GM19463 (cell line): ENCODE results near the gene CTRL.

Experiments
- ATAC-seq: cut with Tn5 transposase; IDR thresholded peaks from one replicate; pipeline ENCODE4 v1.9.1; 2021; ENCODE audit warnings: mild to moderate bottlenecking, moderate library complexity; ENCODE audit not compliant: unreplicated experiment

Gene CTRL

DNA sequence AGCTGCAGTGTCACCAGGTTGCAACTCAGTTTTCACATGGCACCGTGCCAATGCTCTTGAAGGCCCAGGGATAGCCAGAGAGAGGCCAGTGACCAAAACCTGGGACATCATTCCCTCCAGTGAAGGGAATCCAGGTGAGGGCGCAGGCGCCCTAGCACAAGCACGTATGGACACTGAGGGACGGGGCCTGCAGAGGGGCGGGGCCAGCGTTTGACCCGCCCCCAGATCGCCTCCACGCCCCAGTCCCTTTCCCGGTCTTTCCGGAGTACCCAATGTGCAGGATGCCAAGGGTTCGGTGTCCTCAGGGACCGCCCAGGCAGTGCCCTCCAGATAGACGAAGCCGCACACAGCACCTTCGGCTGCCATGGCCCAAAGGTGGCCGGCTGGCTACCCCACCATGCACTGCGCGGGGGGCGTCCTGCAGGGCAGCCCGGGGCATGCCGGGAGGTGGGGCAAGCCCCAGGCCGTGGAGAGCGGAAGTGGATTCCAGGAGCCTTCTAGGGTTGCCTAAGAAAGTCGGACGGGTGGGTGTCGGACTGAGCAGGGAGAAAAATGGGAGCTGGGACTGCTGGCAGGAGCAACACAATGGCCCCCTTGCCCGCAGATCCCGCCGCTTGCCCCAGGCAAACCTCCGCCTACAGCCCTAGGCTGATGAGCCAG is 32.1 kb upstream of the CTRL start:
- no peak for ATAC-seq

DNA sequence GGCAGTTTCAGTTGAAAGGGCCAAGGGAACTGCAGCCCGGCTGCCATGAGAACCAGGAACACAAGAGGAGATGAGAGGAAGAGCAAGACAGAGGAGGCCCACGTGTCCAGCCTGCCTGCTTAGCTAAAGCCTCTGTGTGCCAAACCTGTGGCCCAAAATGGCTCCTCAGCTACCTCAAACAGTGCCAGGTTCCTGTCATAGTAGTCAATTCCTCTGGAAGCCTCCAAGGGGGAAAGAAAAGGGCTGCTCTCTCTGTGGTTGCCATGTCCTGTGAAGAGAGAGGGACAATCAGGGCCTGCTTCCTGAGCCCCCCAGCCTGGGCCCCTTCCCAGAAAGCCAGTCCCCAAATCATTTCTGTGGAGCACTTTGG is 31.6 kb upstream of the CTRL start:
- ATAC-seq: no peak

GRCh38 chr16:67962135-67962534 is 30.5 kb upstream of the CTRL start:
- ATAC-seq: no peak

DNA sequence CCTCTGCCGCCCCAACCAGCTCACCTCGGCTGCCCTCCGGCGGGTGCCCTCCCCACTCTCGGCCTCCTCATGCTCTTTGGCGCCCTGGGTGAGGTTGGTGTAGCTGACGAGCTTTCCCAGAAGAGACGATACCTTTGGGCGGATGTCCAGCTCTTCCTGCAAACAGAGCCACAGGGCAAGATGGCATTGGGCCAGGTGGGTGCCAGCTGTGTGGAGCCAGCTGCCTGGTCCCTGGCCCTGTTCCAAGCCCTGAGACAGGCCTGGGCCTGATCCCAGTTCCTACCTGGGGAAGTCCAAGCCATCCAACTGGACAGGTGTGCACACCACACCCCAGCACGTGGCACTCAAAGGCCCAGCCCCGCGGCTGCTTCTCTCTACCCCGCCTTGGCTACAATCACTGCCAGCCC is 29.9 kb upstream of the CTRL start:
- no peak for ATAC-seq

- ATAC-seq: no peak
Measured at GRCh38 chr16:67959536-67960329, 28.1 kb upstream of the CTRL start.

GRCh38 chr16:67957622-67958021 is 26.0 kb upstream of the CTRL start:
- ATAC-seq: no peak

DNA sequence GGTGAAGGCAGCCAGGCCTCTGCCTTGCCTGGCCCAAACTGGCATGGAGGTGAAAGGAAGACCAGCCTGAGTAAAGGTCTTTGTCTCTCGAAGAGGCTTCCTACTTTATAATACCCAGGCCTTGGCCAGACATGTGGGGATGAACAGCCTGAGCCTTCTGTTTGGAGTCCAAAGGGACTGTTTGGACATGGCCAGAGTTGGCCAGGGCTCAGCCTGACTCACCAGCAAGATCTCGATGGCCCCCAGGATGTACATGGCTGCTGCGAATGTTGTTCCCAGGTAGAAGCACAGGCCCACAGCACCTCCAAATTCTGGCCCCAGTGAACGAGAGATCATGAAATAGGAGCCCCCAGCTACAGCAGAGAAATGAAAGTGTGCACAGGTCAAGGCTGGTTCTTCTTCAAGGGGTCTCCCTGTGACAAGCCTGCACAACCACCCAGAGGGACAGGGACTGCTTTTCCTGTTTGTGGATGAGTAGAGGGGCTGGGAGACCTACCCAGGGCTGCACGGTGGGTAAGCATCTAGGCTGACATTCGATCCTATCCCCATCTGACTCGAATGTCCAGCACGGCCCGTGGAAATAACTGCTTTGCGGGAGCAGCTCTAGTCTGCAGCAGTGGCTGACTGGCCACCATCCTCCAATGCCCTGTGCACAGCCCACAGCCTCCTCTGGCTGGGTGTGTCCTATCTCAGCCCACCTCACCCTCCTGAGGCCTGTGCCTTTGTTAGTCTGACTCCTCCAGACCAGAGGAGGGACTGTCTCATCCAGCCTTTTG is 22.9 kb upstream of the CTRL start:
- no peak for ATAC-seq

DNA sequence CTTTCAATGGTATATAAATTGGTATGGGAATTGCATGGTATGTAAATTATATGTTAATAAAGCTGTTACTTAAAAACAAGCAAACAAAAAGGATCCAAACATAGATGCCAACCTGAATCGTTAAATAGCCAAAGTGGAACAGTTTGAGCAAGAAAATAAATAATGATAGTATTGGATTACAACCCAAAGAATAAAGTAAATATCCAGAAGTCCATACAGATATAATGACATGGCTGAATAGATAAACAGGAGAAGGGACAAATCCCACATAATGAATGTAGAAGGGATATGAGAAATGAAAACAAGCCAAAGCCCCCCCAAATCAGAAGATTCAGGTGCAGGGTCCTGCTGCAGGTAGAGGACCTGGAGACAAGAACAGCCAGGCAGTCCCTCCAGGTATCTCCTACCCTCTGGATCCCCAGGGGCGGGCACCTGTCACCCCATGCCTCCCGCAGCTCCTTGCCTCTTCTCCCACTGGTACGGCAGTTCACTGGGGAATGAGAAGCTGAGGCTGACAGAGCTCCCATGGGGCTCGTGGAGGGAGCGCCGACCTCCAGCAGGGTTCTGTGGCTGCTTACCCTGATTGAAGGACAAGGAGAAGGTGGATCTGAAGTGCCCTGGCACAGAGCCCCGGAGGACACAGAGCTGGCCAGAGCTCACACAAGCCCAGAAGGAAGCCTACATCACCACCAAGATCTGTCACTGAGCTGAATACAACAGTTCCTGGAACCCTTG is 22.1 kb upstream of the CTRL start:
- no peak for ATAC-seq

DNA sequence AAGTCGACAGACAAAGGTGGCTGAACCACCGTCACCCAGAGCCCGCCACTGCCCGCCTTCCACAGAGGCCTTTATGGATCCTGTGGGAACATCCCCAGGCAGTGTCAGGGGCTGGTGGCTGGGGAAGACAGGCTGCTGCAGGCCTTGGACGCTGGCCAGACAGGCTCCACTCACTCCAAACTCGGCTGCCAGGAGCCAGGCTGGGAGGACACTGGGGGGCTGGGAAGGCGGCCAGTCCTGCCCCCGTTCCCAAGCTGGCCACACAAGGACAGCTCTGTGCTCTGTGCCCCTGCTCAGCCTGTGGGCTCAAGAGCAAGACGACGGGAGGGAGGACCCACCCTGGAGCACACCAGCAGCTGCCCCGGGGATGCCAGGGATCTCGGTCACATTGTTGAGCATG is 19.8 kb upstream of the CTRL start:
- ATAC-seq: no peak

DNA sequence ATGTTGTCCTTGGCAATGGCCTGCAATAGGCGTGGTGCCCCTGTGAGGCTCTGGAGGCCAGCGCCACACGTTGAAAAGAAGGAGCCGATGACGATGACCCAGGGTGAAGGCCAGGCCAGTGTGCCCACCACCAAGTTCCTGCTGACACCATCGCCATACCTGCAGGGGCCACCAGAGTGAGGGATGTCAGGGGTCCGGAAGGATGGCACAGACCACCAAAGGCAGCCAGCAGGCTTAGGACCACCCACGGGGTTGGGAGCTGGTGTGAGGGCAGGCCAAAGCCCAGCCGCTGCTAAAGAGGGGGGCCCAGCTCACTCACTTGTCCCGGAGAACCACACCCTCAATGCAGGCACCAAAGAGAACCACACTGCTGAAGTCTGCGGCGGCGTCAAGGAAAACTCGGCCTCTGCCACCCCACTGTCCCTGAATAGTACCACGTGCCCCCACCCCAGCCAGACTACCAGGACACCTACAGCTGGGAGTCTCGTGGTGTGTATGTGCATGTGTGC is 18.7 kb upstream of the CTRL start:
- ATAC-seq: no peak

DNA sequence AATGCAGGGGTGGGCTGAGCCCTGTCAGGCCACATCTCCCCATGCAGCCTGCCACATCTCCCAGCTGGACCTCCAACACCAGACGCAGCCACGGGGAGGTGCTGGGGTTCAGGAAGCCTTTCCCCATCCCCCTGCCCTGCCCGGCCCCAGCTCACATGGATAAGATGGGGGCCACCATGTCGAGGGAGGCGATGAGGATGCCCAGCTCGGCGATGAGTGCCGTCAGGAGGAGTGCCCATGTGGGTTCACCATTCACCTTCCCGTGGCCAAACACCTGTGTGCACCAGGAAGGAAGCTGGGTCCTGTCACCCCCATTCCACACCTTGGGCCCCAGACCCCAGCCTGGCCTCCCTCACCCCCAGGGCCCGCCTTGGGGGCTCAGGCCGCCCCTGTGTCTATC is 18.0 kb upstream of the CTRL start:
- ATAC-seq: no peak

- ATAC-seq: no peak
Measured at GRCh38 chr16:67948015-67948414, 16.4 kb upstream of the CTRL start.

DNA sequence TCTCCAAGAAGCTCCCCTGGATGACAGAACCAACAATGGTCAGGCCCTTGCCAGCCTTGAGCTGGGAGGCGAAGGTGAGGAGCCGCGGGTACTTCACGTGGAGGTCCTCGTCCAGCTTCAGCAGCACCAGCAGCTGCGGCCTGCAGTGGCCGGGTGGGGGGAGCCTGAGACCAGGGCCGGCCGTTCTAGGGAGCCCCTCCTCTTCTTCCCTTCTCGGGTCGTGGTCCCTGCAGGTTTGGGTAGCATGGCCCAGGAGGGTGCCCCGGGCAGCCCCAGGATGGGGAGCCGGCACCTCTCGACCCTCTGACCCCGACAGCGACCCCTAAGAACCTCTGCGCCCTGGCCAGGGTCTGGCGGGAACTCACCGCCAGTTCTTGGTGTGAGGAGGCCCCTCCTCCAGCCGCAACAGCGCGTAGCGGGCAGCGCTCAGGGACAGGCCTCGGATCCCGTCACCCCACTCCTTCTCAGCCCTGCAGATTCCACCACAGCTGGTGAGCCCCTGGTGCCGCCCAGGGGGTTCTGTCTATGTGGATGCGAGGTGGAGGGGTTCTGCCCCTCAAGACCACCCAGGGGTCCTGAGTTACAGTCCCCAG is 15.4 kb upstream of the CTRL start:
- ATAC-seq: no peak

- ATAC-seq: no peak
Measured at GRCh38 chr16:67946128-67946569, 14.5 kb upstream of the CTRL start.

- no peak for ATAC-seq
Measured at GRCh38 chr16:67945392-67945933, 13.8 kb upstream of the CTRL start.

DNA sequence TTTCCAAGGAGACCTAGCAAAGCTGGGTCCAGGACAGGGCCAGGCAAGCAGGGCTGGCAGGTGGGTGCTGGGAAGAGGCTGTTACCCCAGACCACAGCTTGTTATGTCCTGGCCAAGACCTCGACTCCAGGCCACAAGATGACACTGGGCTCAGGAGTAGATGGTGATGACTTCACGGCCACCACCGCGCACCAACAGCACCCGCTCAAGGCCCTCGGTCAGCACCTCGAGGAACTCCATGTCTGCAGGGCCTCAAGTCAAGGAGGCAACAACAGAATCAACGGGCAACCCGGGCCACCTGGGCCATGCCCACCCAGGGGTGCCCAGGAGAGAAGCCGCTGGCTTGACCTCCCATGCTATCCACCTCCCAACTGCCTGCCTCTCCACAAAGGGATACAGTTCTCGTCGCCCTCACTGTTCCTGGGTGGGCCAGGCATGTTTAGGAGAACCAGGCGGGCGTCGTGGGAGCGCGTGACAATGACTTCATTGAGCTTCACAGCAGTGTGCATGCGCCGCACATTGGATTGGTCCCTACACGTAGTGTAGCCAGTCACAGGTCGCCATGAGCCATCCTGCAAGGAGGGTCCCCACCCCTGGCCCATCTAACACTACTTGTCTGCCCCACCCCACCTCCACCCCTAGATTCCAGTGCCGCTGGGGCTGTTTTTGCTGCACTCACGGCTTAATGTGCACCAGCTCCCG is 13.2 kb upstream of the CTRL start:
- no peak for ATAC-seq

- ATAC-seq: no peak
Measured at GRCh38 chr16:67943619-67944504, 12.2 kb upstream of the CTRL start, which contains the start of gene LCAT. TSS of gene LCAT (minus strand) at chr16:67944120. CDS start at chr16:67944101, 19 bp downstream.

DNA sequence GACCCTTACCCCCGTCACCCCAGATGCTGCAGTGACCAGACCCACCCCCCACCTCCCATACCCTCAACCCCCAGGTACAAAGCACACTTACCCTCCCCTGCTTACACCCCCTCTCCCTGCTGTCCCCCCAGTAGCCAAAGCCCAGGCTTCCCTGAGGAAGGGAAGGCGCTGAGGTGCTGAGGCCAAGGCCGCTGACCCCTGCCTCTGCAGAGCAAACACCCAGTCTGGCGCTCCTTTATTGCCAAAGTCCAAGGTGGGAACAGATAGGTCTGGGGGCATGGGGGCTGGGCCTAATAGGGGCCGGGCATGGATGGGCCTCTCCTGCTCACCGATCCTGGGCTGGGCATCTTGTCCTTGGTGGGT is 11.6 kb upstream of the CTRL start:
- no peak for ATAC-seq
